ENCODE results near the gene IQSEC2. TPM values are rescaled to one million over a fixed set of nuclear protein-coding genes. Genes with fewer than 3 reads are reported as not detected.
A peak's percentile ranks its signal among the peaks of the same experiment; 100 is the strongest.

IQSEC2 gene
- total RNA-seq, 1 experiment from 2014 or later, result 8.5 TPM

GRCh38 chrX:53291596-53291995 is 10.2 kb upstream of the IQSEC2 start:
- intact Hi-C loops (cut with micrococcal nuclease), result no loop called here
- TF ChIP-seq CTCF (conservative IDR thresholded peaks at IDR 0.05; ENCODE audit: low read depth, low read length), result no peak
- no peak for TF ChIP-seq EZH2 (IDR thresholded peaks at IDR 0.05; ENCODE audit: low read length, unreplicated experiment)
- TF ChIP-seq EZH2phosphoT487 (IDR thresholded peaks at IDR 0.05; ENCODE audit: borderline replicate concordance, low read length), result no peak
- no TSS peak for BruUV-seq (replicated peaks)

GRCh38 chrX:53290441-53291041 is 9.2 kb upstream of the IQSEC2 start:
- Histone ChIP-seq H3K4me3 (ENCODE audit: low read length) (no peak overlapping the region), H3K27me3 (ENCODE audit: low read length) (no peaks in the 10 kb centered on the region), H2AFZ (ENCODE audit: low read length) (no peak overlapping the region), H3K36me3 (ENCODE audit: low read depth, low read length) (no peaks in the 10 kb centered on the region), H3K9me2 (replicated peaks; ENCODE audit: low read length) (no peaks in the 10 kb centered on the region), H3K79me2 (ENCODE audit: low read length) (no peaks in the 10 kb centered on the region), H3K9me3 (ENCODE audit: low read length) (no peaks in the 10 kb centered on the region), H3K4me1 (ENCODE audit: insufficient read depth, low read length) (peaks cover 18% of the 10 kb centered on the region), H4K20me1 (ENCODE audit: low read length) (no peaks in the 10 kb centered on the region), H3K27ac (ENCODE audit: low read length) (no peak overlapping the region), H3K9ac (ENCODE audit: low read length) (no peak overlapping the region), H3K4me2 (ENCODE audit: low read length) (no peak overlapping the region), H3F3A (ENCODE audit: low read length, unreplicated experiment) (no peaks in the 10 kb centered on the region)
- ATAC-seq, result no peak
- intact Hi-C loops (cut with micrococcal nuclease), result no loop called here
- no TSS peak for BruUV-seq (replicated peaks)
- no peak for DNase-seq
- ChIA-PET CTCF (no interaction called here), POLR2A (ENCODE audit: unreplicated experiment) (no interaction called here)
- TF ChIP-seq EZH2 (IDR thresholded peaks at IDR 0.05; ENCODE audit: low read length, unreplicated experiment) (no peak), EZH2phosphoT487 (IDR thresholded peaks at IDR 0.05; ENCODE audit: borderline replicate concordance, low read length) (no peak), CTCF (conservative IDR thresholded peaks at IDR 0.05; ENCODE audit: low read depth, low read length) (no peak)

More at GRCh38 chrX:53291596-53291995, 10.2 kb upstream of the IQSEC2 start:
- peaks cover 13% of the 10 kb centered on the region for H3K4me1 ChIP-seq (ENCODE audit: insufficient read depth, low read length)
- DNase-seq (no peak), ATAC-seq (no peak)
- H3K4me2 ChIP-seq (ENCODE audit: low read length), result no peak overlapping the region
- CTCF ChIA-PET, result no interaction called here
- H3K4me3 ChIP-seq (ENCODE audit: low read length), result no peak overlapping the region
- H3K27me3 ChIP-seq (ENCODE audit: low read length), result no peaks in the 10 kb centered on the region
- no peaks in the 10 kb centered on the region for H3K36me3 ChIP-seq (ENCODE audit: low read depth, low read length)
- no peaks in the 10 kb centered on the region for H3K9me2 ChIP-seq (replicated peaks; ENCODE audit: low read length)
- no peaks in the 10 kb centered on the region for H3F3A ChIP-seq (ENCODE audit: low read length, unreplicated experiment)
- no peaks in the 10 kb centered on the region for H3K9me3 ChIP-seq (ENCODE audit: low read length)
- H3K9ac ChIP-seq (ENCODE audit: low read length), result no peak overlapping the region
- no peaks in the 10 kb centered on the region for H4K20me1 ChIP-seq (ENCODE audit: low read length)
- no peak overlapping the region for H2AFZ ChIP-seq (ENCODE audit: low read length)
- no peaks in the 10 kb centered on the region for H3K79me2 ChIP-seq (ENCODE audit: low read length)
- H3K27ac ChIP-seq (ENCODE audit: low read length), result no peak overlapping the region
- POLR2A ChIA-PET (ENCODE audit: unreplicated experiment), result no interaction called here

- no TSS peak for BruUV-seq (replicated peaks)
- ChIA-PET POLR2A (ENCODE audit: unreplicated experiment) (interaction anchor here (0.6 kb wide), 1 partner anchor 63 kb away, joined by 3 read pairs; no protein-coding TSS in a partner anchor), CTCF (interaction anchor here (0.9 kb wide), 1 partner anchor 48 kb away, joined by 4 read pairs; no protein-coding TSS in a partner anchor)
- Histone ChIP-seq H3K4me1 (ENCODE audit: insufficient read depth, low read length) (peaks cover 26% of the 10 kb centered on the region), H3K79me2 (ENCODE audit: low read length) (no peaks in the 10 kb centered on the region), H3K9me3 (ENCODE audit: low read length) (no peaks in the 10 kb centered on the region), H4K20me1 (ENCODE audit: low read length) (no peaks in the 10 kb centered on the region), H3K36me3 (ENCODE audit: low read depth, low read length) (no peaks in the 10 kb centered on the region), H3K4me2 (ENCODE audit: low read length) (peak overlapping the region; percentile 73), H3K27ac (ENCODE audit: low read length) (peak overlapping the region; percentile 59), H3K9me2 (replicated peaks; ENCODE audit: low read length) (no peaks in the 10 kb centered on the region), H3K4me3 (ENCODE audit: low read length) (no peak overlapping the region), H3F3A (ENCODE audit: low read length, unreplicated experiment) (no peaks in the 10 kb centered on the region), H2AFZ (ENCODE audit: low read length) (no peak overlapping the region), H3K27me3 (ENCODE audit: low read length) (no peaks in the 10 kb centered on the region), H3K9ac (ENCODE audit: low read length) (no peak overlapping the region)
- DNase-seq (no peak), ATAC-seq (no peak)
- TF ChIP-seq EZH2phosphoT487 (IDR thresholded peaks at IDR 0.05; ENCODE audit: borderline replicate concordance, low read length), result no peak
- TF ChIP-seq EZH2 (IDR thresholded peaks at IDR 0.05; ENCODE audit: low read length, unreplicated experiment), result no peak
- TF ChIP-seq CTCF (conservative IDR thresholded peaks at IDR 0.05; ENCODE audit: low read depth, low read length), result no peak
- intact Hi-C loops (cut with micrococcal nuclease), result loop anchor here (10.0 kb wide), 1 partner anchor 147 kb away; the partner anchor contains the start of gene HSD17B10
Observed at GRCh38 chrX:53288189-53288588, 6.8 kb upstream of the IQSEC2 start.
